Stimulated activated CD4-positive, alpha-beta T cell treated with anti-CD3 and anti-CD28 coated beads, TNF-alpha, amount 100 ng/mL, for 48 hours (primary cell): ENCODE data around the gene VPS13A.
"Not testable (repeated sequence)": the region's sequence is repeated elsewhere in the genome, so short reads cannot be mapped to it uniquely, and the experiment has no call there.

Experiments
- DNase-seq, 3 donors: peaks; one replicate each; pipeline ENCODE4 v3.0.0-alpha.2; 2020; ENCODE audit warnings: low read depth in 3 of 3

VPS13A gene

DNA sequence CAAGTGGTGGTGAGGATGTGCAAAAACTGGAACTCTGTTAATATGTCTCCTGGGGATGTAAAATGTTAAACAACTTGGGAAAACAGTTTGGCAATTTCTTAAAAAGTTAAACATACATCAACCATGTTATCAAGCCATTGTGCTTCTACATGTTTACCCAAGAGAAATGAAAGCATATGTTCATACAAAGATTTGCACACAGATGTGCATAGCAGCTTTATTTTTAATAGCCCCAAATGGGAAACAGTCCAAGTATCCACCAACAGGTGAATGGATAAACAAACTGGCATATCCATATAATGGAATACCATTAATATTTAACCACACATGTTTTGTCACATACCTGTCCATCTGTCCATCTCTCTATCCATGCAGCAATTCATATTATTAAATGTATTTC is 6.2 kb downstream of the VPS13A start:
- no peak for DNase-seq

DNA sequence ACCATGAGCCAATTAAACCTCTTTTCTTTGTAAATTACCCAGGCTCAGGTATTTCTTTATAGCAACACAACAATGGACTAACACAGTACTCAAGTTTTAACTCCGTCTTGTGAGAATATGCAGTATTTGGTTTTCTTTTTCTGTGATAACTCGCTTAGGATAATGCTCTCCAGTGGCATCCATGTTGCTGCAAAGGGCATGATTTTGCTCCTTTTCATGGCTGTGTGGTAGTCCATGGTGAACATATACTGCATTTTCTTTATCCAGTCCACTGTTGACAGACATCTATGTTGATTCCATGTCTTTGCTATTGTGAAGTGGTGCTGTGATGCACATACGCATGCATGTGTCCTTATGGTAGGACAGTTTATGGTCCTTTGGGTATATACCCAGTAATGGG is 10.9 kb downstream of the VPS13A start:
- DNase-seq, result no peak

DNA sequence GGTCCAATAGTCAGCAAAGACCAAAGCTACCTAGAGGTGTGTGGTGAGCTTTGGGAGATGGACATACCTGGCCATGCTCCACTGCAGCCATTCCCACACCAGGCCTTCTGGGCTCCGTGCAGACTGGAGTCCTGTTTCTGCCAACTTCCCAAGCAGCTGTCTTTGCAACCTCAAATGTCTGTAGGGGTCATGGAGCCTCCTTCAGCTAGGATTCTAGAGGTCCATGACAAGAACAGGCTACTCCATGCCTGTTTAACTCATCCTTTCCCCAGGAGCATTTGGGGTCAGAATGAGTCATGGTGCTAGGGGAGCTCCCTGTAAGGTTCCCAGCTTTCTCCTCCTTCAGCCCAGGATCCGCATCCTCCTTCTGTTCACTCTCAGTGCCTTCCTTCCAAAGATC is 17.1 kb downstream of the VPS13A start:
- no peak for DNase-seq

DNA sequence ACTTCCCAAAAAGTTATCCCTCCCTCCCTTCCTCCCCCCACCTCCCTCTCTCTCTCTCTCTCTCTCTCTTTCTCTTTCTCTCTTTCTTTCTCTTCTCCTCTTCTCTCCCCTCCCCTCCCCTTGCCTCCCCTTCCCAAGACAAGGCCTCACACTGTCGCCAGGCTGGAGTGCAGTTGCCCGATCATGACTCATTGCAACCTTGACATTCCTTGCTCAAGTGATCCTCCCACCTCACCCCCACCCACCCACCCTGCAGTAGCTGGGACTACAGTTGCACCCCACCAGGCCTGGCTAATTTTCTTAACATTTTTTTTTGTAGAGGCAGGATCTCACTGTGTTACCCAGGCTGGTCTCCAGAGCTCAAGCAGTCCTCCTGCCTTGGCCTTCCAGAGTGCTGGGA is 32.8 kb downstream of the VPS13A start:
- no peak for DNase-seq

DNA sequence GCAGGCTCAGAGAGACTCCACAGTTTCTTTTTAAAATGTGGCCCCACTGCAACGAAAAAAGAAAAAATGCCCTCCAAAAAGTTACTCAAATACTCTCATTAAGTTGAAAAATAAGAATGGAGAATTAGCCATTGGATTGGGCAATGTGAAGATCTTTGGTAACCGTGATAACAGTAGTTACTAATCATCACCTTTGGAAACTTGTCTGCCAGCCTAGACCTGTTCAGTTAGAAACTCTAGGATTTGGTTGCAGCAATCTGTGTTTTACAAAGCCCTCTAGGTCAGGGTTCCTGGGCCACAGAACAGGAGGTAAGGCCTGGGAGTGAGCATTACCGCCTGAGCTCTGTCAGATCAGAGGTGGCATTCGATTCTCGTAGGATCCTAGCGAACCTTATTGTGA is 34.2 kb downstream of the VPS13A start:
- DNase-seq, result no peak

DNA sequence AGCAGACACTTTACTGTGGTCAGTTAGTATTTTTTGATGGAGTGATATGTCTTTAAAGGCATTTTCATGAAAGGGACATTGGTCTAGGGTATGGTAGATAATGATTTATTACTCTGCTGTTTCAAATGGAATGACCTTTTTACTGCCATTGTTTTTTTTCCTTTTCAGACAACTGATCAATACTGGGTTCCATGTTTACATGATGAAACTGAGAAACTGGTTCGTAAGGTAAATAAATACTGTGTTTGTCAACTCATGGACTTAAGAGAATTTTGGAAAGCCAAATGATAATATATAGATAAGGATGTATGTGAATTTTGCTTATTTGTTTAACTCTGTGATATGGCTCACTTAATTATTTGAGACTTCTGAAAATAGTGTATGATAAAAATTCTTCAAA is 35.5 kb downstream of the VPS13A start:
- no peak for DNase-seq

DNA sequence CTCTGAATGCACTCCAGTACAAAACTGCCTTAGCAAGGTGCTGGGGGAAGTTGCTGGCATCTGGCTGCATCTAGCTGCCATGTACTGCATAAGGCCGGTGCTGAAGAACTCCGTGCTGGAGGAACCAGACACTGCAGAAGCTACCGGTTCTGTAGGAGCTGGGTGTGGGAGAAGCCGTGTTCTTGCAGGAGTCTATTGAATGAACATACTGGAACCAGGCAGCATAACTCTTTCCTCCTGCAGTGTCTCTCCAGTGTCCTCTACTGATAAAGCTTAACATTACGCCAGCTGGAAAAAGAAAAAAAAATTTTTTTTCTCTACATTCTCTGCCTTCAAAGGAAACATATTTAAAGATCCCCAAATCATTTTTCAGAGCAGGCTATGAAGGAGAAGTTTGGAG is 38.5 kb downstream of the VPS13A start:
- DNase-seq, result no peak

DNA sequence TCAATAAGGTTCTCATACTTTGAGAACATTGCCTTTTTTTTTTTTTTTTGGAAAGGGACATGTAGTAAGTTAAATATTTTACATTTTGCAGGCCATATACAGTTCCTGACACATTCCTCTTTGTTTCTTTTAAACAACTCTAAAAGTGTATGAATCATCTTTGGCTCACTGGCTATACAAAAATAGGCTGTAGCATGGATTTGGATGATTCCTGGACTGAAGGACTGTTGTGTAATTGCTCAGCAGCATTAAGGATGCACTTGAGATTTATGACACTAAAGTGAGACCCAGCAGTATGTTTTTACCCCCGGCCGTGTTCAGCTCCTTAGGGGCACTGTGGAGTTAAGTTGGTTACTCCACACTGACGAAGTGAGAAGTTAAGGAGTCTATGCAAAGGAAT is 41.3 kb downstream of the VPS13A start:
- no peak for DNase-seq

DNA sequence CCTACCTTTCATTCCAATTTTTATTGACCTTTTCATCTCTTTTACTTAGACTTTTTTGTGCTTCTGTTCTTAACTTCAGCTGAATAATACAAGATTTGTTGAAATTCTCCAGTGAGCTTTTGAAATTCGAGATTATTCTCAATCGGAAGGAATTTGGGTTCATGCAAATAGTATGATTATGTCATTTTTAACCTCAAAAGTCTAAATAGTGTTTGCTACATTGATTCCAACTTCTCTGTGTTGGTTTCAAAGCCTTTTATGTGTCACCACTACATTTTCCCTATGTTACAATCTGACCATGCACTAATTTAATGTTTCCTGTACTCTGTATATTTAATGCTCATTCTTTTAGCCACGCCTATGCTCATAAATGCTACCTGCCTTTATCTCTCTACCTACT is 44.1 kb downstream of the VPS13A start:
- no peak for DNase-seq

DNA sequence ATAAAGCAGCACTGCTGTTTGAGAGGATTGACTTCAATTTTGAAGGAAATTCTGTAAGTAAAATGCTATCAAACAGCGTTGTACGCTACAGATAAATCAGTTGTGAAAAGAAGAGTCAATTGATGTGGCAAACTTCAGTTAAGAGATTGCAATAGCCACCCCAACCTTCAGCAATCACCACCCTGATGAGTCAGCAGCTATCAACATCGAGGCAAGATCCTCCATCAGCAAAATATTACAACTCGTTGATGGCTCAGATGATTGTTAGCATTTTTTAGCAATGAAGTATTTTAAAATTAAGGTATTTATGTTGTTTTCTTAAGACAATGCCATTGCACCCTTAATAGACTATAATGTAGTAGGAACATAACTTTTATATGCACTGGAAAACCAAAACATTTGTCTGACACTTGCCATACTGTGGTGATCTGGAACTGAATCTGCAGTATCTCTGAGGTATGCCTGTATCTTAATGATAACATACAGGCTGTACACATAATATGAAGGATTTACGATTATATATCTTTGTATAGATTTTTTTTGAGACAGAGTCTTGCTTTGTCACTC is 47.5 kb downstream of the VPS13A start:
- no peak for DNase-seq

DNA sequence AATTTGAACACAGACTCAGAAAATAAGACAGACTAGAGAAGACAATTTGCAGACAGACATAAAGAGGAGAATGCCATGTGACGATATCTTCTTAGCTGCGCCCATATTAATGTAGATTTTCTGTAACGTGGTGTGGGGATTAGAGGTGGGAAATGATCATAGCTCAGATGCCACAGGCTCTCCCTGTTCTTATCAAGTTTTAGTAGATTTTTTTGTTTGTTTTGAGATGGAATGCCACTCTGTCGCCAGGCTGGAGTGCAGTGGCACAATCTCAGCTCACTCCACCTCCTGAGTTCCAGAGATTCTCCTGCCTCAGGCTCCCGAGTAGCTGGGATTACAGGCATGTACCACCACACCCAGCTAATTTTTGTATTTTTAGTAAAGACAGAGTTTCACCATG is 59.4 kb downstream of the VPS13A start:
- DNase-seq, result no peak

DNA sequence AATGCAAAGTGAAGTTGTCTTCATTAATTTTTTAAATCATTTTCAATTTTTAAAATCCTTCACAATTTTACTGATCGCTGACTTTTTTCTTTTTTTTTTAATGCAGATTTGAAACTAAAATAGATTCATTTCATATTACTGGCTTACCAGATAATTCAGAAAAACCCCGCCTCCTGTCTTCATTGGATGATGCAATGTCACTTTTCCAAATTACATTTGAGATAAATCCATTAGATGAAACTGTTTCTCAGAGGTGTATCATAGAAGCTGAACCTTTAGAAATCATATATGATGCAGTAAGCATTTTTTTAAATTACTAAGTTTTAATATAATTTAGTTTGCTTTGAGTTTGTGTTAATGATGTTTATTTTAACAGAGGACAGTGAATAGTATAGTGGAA is 60.6 kb downstream of the VPS13A start:
- DNase-seq, result no peak

DNA sequence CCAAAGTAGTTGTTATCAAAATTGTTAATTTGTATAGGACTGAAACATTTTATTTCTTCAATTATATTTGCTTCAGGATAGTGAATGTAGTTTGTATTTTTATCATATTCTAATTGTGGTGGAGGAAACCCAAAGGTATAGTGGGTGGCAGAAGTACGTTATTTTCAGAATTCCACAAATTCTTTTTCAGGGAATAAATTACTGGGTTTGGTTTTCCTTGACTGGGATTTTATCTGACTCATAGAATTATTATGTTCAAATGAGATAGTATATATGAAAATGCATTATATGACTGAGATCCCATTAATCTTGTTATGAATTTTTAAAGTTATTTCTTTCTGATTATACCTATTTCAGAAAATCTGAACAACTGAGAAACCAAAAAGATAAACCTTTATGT is 73.7 kb downstream of the VPS13A start:
- DNase-seq, result no peak

DNA sequence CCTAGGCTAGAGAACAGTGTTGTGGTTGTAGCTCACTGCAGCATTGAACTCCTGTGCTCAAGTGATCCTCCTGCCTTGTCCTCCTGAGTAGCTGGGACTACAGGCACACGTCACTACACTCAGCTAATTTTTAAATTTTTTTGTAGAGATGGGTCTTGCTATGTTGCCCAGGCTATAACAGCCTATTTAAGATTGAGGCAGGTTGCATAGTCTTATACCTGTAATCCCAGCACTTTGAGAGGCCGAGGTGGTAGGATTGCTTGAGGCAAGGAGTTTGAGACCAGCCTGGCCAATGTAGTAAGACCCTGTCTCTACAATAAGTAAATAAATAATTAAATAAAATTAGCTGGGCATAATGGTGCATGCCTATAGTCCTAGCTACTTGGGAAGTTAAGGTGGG is 79.9 kb downstream of the VPS13A start:
- no peak for DNase-seq

DNA sequence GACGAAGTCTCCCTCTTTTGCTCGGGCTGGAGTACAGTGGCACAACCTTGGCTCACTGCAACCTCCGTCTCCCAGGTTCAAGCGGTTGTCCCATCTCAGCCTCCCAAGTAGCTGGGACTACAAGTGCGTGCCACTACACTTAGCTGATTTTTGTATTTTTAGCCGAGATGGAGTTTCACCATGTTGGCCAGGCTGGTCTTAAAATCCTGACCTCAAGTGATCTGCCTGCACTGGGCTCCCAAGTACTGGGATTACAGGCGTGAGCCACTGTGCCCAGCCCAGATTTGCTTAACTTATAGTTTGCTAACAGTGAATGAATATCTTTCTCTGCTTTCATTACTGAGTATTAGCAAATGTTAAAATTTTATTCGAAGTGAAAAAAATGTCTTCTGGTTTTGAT is 84.3 kb downstream of the VPS13A start:
- DNase-seq, result no peak

DNA sequence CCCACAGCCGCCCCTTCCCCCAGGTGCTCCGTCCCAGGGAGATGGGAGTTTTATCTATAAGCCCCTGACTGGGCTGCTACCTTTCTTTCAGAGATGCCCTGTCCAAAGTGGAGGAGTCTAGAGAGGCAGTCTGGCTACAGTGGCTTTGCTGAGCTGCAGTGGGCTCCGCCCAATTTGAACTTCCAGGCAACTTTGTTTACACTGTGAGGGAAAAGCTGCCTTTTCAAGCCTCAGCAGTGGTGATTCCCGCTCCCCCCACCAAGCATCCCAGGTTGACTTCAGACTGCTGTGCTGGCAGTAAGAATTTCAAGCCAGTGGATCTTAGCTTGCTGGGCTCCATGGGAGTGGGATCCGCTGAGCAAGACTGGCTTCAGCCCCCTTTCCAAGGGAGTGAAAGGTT is 90.4 kb downstream of the VPS13A start:
- DNase-seq, result not testable (repeated sequence)

DNA sequence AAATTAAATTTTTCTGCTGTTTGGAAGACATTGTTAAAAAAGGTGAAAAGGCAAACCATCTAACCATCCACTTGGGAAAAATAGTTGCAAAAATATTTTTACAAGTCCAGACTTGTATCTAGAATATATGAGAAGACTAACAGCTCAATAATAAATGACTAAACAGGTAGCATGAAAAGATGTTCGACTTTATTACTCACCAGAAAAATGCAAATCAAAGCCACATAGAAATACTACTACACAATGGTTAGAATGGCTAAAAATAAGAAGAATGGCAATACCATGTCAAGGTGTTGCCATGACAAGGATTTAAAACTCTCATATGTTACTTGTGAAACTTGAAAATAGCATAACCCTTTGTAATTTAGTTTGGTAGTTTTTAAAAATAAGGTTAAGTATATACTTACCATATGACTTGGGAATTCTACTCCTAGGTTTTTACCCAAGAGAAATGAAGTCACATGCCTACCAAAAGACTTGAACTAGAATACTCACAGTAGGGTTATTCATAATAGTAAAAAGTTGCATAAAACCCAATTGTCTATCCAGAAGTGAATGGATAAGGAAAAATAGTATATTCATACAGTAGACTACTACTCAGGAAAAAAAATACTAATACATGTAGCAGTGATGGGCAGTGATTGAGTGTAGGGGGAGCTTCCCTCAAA is 93.8 kb downstream of the VPS13A start:
- DNase-seq, result no peak

DNA sequence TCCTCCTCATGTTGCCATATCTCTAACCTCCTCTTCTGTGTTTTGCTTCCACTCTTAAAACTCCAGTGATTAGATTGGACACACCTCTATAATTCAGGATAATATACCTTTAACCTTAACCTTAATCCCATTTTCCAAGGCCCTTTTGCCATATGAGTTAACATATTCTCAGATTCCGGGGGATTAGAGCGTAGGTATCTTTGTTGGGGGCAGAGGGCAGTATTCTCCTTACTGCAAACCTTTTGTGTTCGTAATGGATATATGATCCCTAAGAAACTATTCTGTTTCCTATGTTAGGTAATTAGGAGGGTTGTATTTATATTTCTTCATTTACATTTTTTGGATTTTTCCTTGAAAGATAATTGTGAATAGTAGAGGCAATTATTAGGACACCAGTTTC is 99.5 kb downstream of the VPS13A start:
- no peak for DNase-seq

DNA sequence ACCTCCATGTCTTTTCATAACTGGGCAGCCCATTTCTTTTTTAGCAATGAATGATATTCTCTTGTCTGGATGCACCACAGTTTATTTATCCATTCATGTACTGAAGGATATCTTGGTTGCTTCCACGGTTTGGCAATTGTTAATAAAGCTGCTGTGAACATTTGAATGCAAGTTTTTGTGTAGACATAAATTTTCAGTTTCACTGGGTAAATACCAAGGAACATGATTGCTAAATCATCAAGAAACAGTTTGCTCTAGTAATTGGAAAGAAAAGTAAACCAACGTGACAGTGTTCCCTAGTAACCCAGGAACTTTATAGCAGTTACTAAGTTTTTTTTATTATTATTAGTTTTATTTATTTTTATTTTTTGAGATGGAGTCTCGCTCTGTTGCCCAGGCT is 100.4 kb downstream of the VPS13A start:
- DNase-seq, result no peak

DNA sequence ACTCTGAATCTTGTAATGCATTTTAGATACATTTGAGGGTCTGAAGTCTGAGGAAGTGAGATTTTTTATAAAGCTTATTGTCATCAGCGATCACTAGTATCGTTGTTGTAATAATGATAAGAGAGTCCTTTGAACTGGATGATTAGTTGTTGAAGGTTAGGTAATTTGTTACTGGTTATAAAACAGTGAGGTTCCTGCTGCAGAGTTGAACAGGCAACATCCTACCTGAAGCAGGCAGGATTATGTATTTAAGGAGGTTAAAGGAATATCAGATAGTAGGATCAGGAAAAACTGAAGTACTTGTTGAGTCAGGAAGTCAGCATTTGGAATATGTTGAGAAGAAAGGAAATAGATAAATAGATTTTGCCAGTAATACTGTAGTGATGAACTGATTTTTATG is 106.7 kb downstream of the VPS13A start:
- no peak for DNase-seq

DNA sequence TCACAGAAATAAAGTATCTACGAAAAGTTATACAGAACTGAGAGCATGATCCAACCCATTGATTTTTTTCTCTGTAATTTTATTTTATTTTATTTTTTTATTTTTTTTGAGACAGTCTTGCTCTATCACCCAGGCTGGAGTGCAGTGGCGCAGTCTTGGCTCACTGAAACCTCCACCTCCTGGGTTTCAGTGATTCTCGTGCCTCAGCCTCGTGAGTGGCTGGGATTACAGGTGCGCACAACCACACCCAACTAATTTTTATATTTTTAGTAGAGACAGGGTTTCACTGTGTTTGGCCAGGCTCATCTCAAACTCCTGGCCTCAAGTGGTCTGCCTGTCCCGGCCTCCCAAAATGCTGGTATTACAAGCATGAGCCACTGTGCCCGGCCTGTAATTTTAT is 107.3 kb downstream of the VPS13A start:
- DNase-seq, result no peak

DNA sequence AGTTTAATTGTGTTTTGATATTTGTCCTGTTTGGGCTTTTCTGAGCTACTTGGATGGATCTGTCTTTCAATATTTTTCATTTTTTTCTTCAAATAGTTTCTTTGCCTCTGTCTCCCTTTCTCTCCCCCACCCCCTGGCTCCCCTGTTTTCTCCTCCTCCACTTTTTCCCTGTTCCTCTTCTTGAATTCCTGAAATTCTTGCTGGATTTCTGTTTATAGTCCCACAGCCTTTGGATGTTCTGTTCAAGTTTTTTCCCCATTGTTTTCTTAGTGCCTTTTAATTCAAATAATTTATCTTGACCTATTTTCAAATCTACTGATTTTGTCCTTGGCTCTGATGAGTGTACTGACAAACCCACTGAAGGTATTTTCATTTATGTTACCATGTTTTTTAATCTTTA is 113.0 kb downstream of the VPS13A start:
- no peak for DNase-seq

DNA sequence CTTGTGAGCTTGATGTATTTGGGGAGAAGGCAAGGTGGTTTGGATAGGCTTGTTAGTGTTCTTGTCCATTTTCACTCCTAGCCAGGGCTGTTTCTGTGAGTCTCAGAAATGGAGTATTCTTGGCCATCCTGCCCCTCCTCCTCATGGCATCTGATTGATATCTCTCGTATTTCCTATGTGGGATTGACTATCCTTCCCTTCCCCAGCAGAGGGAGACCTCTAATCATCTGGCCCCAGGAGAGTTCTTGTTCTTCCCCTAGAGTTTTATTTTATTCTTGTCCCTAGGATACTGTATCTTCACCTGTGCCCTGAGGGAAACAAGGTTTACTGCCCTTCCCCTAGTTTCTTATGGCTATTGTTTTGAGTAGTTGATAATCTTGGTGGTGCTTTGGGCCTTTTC is 114.4 kb downstream of the VPS13A start:
- DNase-seq, result no peak

DNA sequence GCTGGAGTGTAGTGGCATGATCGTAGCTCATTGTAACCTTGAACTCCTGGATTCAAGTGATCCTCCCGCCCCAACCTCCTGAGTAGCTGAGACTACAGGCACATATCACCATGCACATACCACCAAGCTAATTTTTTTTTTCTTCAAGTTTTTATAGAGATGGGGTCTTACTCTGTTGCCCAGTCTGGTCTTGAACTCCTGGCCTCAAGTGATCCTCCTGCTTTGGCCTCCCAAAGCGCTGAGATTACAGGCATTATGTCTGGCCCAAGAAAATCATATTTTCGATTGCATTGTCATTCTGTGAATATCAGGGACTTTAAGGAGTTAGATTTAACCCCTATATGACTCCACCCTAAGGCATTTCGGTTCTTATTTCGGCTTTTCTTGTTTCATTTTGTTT is 116.6 kb downstream of the VPS13A start:
- no peak for DNase-seq
